Keratinocyte (primary cell): ENCODE measurements around the gene L3MBTL2. TPM values are rescaled to one million over a fixed set of nuclear protein-coding genes. Genes with fewer than 3 reads are reported as not detected.
"Not testable (repeated sequence)": the region's sequence is repeated elsewhere in the genome, so short reads cannot be mapped to it uniquely, and the experiment has no call there.

Experiments used
- DNase-seq: peaks from one replicate; pipeline ENCODE4 v3.0.0-alpha.2; 2011; ENCODE audit warnings: low read depth, missing footprints, low spot score
- FAIRE-seq: peaks from 2 replicates; lab custom pipeline; 2011; peaks lifted over from hg19 to GRCh38; lab: Jason Lieb, UNC
- H2AFZ ChIP-seq: 2 replicates; pipeline ENCODE4 v1.6.0; 2012; ENCODE audit warnings: low read length, control low read depth, inconsistent platforms; ENCODE audit not compliant: control insufficient read depth
- H3K27ac ChIP-seq: 2 replicates; pipeline ENCODE4 v1.5.1; 2011; ENCODE audit warnings: low read length; ENCODE audit not compliant: control insufficient read depth, insufficient read depth
- H3K27me3 ChIP-seq: 3 replicates; pipeline ENCODE4 v1.6.0; 2011; ENCODE audit warnings: low read length; ENCODE audit not compliant: control insufficient read depth, insufficient read depth; ENCODE audit errors: extremely low read depth
- H3K36me3 ChIP-seq, 2 experiments: 2 replicates in 1 of 2; 3 replicates in 1 of 2; pipeline ENCODE4 v1.5.1; 2011; ENCODE audit warnings: low read length in 2 of 2, mild to moderate bottlenecking in 1 of 2; ENCODE audit not compliant: control insufficient read depth in 2 of 2, insufficient read depth in 2 of 2; ENCODE audit errors: extremely low read depth in 1 of 2
- H3K4me1 ChIP-seq: 3 replicates; pipeline ENCODE4 v1.5.1; 2011; ENCODE audit warnings: low read length; ENCODE audit not compliant: control insufficient read depth, insufficient read depth; ENCODE audit errors: extremely low read depth
- H3K4me2 ChIP-seq: 3 replicates; pipeline ENCODE4 v1.6.0; 2011; ENCODE audit warnings: low read depth, low read length; ENCODE audit not compliant: control insufficient read depth, insufficient read depth; ENCODE audit errors: extremely low read depth
- H3K4me3 ChIP-seq, 3 experiments: fragments of 200-600 bp in 1 of 3; sonication (generic) in 1 of 3; 2 replicates in 2 of 3; 3 replicates in 1 of 3; pipeline ENCODE4 v1.5.1; 2011 to 2016; ENCODE audit warnings: low read length in 3 of 3, mild to moderate bottlenecking in 3 of 3, control low read depth in 2 of 3, inconsistent platforms in 1 of 3, low read depth in 1 of 3, mixed read lengths in 1 of 3, mixed run types in 1 of 3, moderate library complexity in 1 of 3; ENCODE audit not compliant: control insufficient read depth in 2 of 3, insufficient read depth in 2 of 3; ENCODE audit errors: extremely low read depth in 1 of 3
- H3K79me2 ChIP-seq: 2 replicates; pipeline ENCODE4 v1.6.0; 2012; ENCODE audit warnings: low read length; ENCODE audit not compliant: control insufficient read depth, insufficient read depth
- H3K9ac ChIP-seq: 3 replicates; pipeline ENCODE4 v1.6.0; 2011; ENCODE audit warnings: low read length; ENCODE audit not compliant: control insufficient read depth, insufficient read depth; ENCODE audit errors: extremely low read depth
- H3K9me1 ChIP-seq: 3 replicates; pipeline ENCODE4 v1.6.0; 2011; ENCODE audit warnings: low read length; ENCODE audit not compliant: control insufficient read depth, insufficient read depth; ENCODE audit errors: extremely low read depth
- H3K9me3 ChIP-seq: 2 replicates; pipeline ENCODE4 v1.5.1; 2012; ENCODE audit warnings: low read depth, low read length; ENCODE audit not compliant: control insufficient read depth
- H4K20me1 ChIP-seq: 3 replicates; pipeline ENCODE4 v1.6.0; 2011; ENCODE audit warnings: low read length; ENCODE audit not compliant: control insufficient read depth, insufficient read depth; ENCODE audit errors: extremely low read depth
- CTCF ChIP-seq, 3 experiments: IDR thresholded peaks in 1 of 3; conservative IDR thresholded peaks in 1 of 3; optimal IDR thresholded peaks in 1 of 3; 2 replicates in 2 of 3; 3 replicates in 1 of 3; pipeline versions ENCODE3 to v1.5.1; 2011; ENCODE audit warnings: low read length in 3 of 3, mild to moderate bottlenecking in 3 of 3, moderate library complexity in 2 of 3, control low read depth in 1 of 3, inconsistent platforms in 1 of 3; ENCODE audit not compliant: insufficient read depth in 2 of 3; ENCODE audit errors: extremely low read depth in 1 of 3
- EZH2 ChIP-seq: IDR thresholded peaks from one replicate; pipeline ENCODE4 v1.6.1; 2012; ENCODE audit warnings: inconsistent platforms, mild to moderate bottlenecking, low read length, moderate library complexity
- dilution Hi-C: fragments of 300-500 bp; cut with MboI; formaldehyde crosslinking; loops from one replicate; pipeline ENCODE4 v1.7.0; 2020; ENCODE audit warnings: low sequenced_read_pairs; ENCODE audit not compliant: extremely low pct_ligation_motif_present
- polyA plus RNA-seq, 5 experiments: library from polyadenylated mRNA; depleted of rRNA in 3 of 5; stranded (reverse) in 3 of 5; stranded (forward) in 1 of 5; unstranded in 1 of 5; fragments of >200 nt; gene quantifications; 1 replicate in 1 of 5; 2 replicates in 3 of 5; 3 replicates in 1 of 5; pipeline versions ENCODE4 v1.2.1 to v1.2.3, GENCODE V29; 2011 to 2012; ENCODE audit warnings: missing spikeins in 2 of 5, low read depth in 1 of 5, low replicate concordance in 1 of 5

The L3MBTL2 gene
- polyA plus RNA-seq, 1 donor (not counting 4 experiments of a cell fraction or from before 2014, with no cell fraction given), result 16.7 TPM

GRCh38 chr22:41177622-41178424, 27.3 kb upstream of the L3MBTL2 start:
- H3K27ac ChIP-seq, result no peak overlapping the region
- H3K79me2 ChIP-seq, result no peaks in the 10 kb centered on the region
- FAIRE-seq (no peak), DNase-seq (no peak)
- TF ChIP-seq EZH2 (no peak), CTCF (optimal IDR thresholded peaks at IDR 0.05 in 1 of 3, IDR thresholded peaks at IDR 0.05 in 1 of 3, conservative IDR thresholded peaks at IDR 0.05 in 1 of 3; ENCODE audit: extremely low read depth in 1 of 3, insufficient read depth in 2 of 3, low read length in 3 of 3) (no peak)
- H3K27me3 ChIP-seq, result no peaks in the 10 kb centered on the region
- peaks cover 12% of the 10 kb centered on the region for H3K4me1 ChIP-seq
- no peaks in the 10 kb centered on the region for H3K9me3 ChIP-seq
- dilution Hi-C loops, result no loop called here
- no peak overlapping the region for H2AFZ ChIP-seq
- H4K20me1 ChIP-seq, result no peaks in the 10 kb centered on the region
- H3K4me3 ChIP-seq, result no peak overlapping the region
- no peak overlapping the region for H3K9ac ChIP-seq
- no peak overlapping the region for H3K4me2 ChIP-seq
- peaks cover 36 to 39% of the 10 kb centered on the region in 2 experiments for H3K36me3 ChIP-seq
- no peaks in the 10 kb centered on the region for H3K9me1 ChIP-seq

- H3K36me3 ChIP-seq, result peaks cover 29 to 35% of the 10 kb centered on the region in 2 experiments
- dilution Hi-C loops, result no loop called here
- H3K9me1 ChIP-seq, result no peaks in the 10 kb centered on the region
- TF ChIP-seq EZH2 (no peak), CTCF (optimal IDR thresholded peaks at IDR 0.05 in 1 of 3, IDR thresholded peaks at IDR 0.05 in 1 of 3, conservative IDR thresholded peaks at IDR 0.05 in 1 of 3; ENCODE audit: extremely low read depth in 1 of 3, insufficient read depth in 2 of 3, low read length in 3 of 3) (no peak)
- H3K9me3 ChIP-seq, result no peaks in the 10 kb centered on the region
- H3K4me3 ChIP-seq, result no peak overlapping the region
- peaks cover 12% of the 10 kb centered on the region for H3K4me1 ChIP-seq
- no peak overlapping the region for H3K9ac ChIP-seq
- no peak overlapping the region for H3K4me2 ChIP-seq
- DNase-seq, result no peak
- no peak overlapping the region for H2AFZ ChIP-seq
- H3K27ac ChIP-seq, result no peak overlapping the region
- H3K79me2 ChIP-seq, result no peaks in the 10 kb centered on the region
- FAIRE-seq, result no peak
- no peaks in the 10 kb centered on the region for H3K27me3 ChIP-seq
- no peaks in the 10 kb centered on the region for H4K20me1 ChIP-seq
These were observed 26.6 kb upstream of the L3MBTL2 start for GRCh38 chr22:41178425-41178975.

- H2AFZ ChIP-seq, H4K20me1 ChIP-seq, H3K9me1 ChIP-seq, H3K4me3 ChIP-seq, H3K4me2 ChIP-seq, H3K9ac ChIP-seq, H3K27ac ChIP-seq, DNase-seq, H3K79me2 ChIP-seq, H3K27me3 ChIP-seq, H3K9me3 ChIP-seq, dilution Hi-C loops: not testable (repeated sequence)
- H3K4me1 ChIP-seq, result peaks cover 12% of the 10 kb centered on the region
- H3K36me3 ChIP-seq, result peaks cover 20 to 30% of the 10 kb centered on the region in 2 experiments
- FAIRE-seq, result peak; percentile 76
These were observed 24.8 kb upstream of the L3MBTL2 start for GRCh38 chr22:41180362-41180761.
